Esophagus muscularis mucosa (tissue), 4 donors: ENCODE measurements around the gene QPCTL. TPM values are rescaled to one million over a fixed set of nuclear protein-coding genes. Genes with fewer than 3 reads are reported as not detected.
A peak's percentile ranks its signal among the peaks of the same experiment; 100 is the strongest.

Experiments used
- DNase-seq: peaks from one replicate; pipeline ENCODE4 v3.0.0-alpha.2; 2017; ENCODE audit errors: extremely low spot score
- H3K27ac ChIP-seq, 4 donors: fragments of 200-600 bp; sonication (generic); replicated peaks in 1 of 4; 1 replicate in 3 of 4; 2 replicates in 1 of 4; pipeline ENCODE4 v1.5.1; 2016 to 2019; ENCODE audit warnings: mild to moderate bottlenecking in 1 of 4
- H3K27me3 ChIP-seq, 4 donors: fragments of 200-600 bp; sonication (generic); one replicate each; pipeline versions ENCODE4 v1.5.1 to v1.6.0; 2016 to 2019
- H3K36me3 ChIP-seq, 4 donors: fragments of 200-600 bp; sonication (generic); one replicate each; pipeline ENCODE4 v1.5.1; 2016 to 2019
- H3K4me1 ChIP-seq, 4 donors: fragments of 200-600 bp; sonication (generic); one replicate each; pipeline ENCODE4 v1.5.1; 2016 to 2019
- H3K4me3 ChIP-seq, 4 donors: fragments of 200-600 bp; sonication (generic); 1 replicate in 2 of 4; 2 replicates in 2 of 4; pipeline ENCODE4 v1.5.1; 2016 to 2019; ENCODE audit warnings: mild to moderate bottlenecking in 4 of 4, moderate library complexity in 1 of 4
- H3K9me3 ChIP-seq, 4 donors: fragments of 200-600 bp; sonication (generic); 1 replicate in 3 of 4; 2 replicates in 1 of 4; pipeline ENCODE4 v1.5.1; 2016 to 2019
- CTCF ChIP-seq, 3 experiments: fragments of 200-600 bp in 2 of 3; fragments of 450-650 bp in 1 of 3; sonication (generic) in 2 of 3; IDR thresholded peaks; one replicate each; pipeline ENCODE4 v1.5.1; 2017 to 2019; ENCODE audit warnings: antibody characterized with exemption in 3 of 3, mild to moderate bottlenecking in 2 of 3, moderate library complexity in 1 of 3
- EP300 ChIP-seq: sonication (generic); formaldehyde crosslinking; IDR thresholded peaks from one replicate; pipeline ENCODE4 v1.6.1; 2017; ENCODE audit warnings: antibody characterized with exemption
- POLR2A ChIP-seq: fragments of 450-650 bp; IDR thresholded peaks from one replicate; pipeline ENCODE4 v1.6.1; 2017; ENCODE audit warnings: antibody characterized with exemption, moderate library complexity, mild to moderate bottlenecking, low read depth
- POLR2AphosphoS5 ChIP-seq, 2 donors: sonication (generic); formaldehyde crosslinking; IDR thresholded peaks; one replicate each; pipeline ENCODE4 v1.6.1; 2017; ENCODE audit warnings: antibody characterized with exemption in 2 of 2
- whole genome bisulfite sequencing: methylation state at CpG from one replicate; pipeline ENCODE4 v1.1.5; 2018; 5-methylcytosine and 5-hydroxymethylcytosine counted together
- intact Hi-C: fragments of 100-400 bp; cut with DNase I; formaldehyde crosslinking; loops from one replicate; pipeline ENCODE4 v1.15.1; 2023
- total RNA-seq, 4 donors: library from RNA; depleted of rRNA; stranded (reverse); fragments of >200 nt; gene quantifications; one replicate each; pipeline versions ENCODE4 v1.1.0 to v1.2.1, GENCODE V29; 2016

The QPCTL gene
- total RNA-seq, 4 donors from 2014 or later: 4.6 to 6.8 (median 6.0) TPM

GRCh38 chr19:45691516-45692186, 815 bp upstream of the QPCTL start, which contains the start of gene SNRPD2:
Gene SNRPD2 (minus strand): TSS chr19:45691953. CDS start chr19:45691888, 65 bp downstream.
- TF ChIP-seq EP300 (no peak), POLR2AphosphoS5 (IDR thresholded peaks at IDR 0.05) (peak; percentile 96 to 97), POLR2A (peak; percentile 58)
- Histone ChIP-seq H3K27ac (peak within 1 kb of the TSS; percentile 86 to 96 (median 92)), H3K27me3 (no peaks in the 10 kb centered on the region), H3K36me3 (peaks cover 16 to 39% (median 31%) of the 10 kb centered on the region in 4 donors), H3K4me3 (peak within 1 kb of the TSS; percentile 65 to 78 (median 73)), H3K9me3 (no peaks in the 10 kb centered on the region), H3K4me1 (peaks cover 7 to 26% (median 20%) of the 10 kb centered on the region in 4 donors)
- DNase-seq: peak; percentile 98
- intact Hi-C loops: loop anchor here (2.0 kb wide), 1 partner anchor 75 kb away; no protein-coding TSS in a partner anchor
- WGBS: 2% methylated on average over 25 of the region's 36 CpGs

GRCh38 chr19:45693106-45693788, 781 bp downstream of the QPCTL start:
- intact Hi-C loops: loop anchor here (2.0 kb wide), 1 partner anchor 74 kb away; no protein-coding TSS in a partner anchor

GRCh38 chr19:45701676-45702075, 9.2 kb downstream of the QPCTL start:
- H3K9me3 ChIP-seq: no peaks in the 10 kb centered on the region
- intact Hi-C loops: no loop called here
- H3K36me3 ChIP-seq: peaks cover 2 to 42% (median 16%) of the 10 kb centered on the region in 4 donors
- H3K4me3 ChIP-seq: no peak overlapping the region
- no peak for TF ChIP-seq POLR2A
- TF ChIP-seq CTCF (IDR thresholded peaks at IDR 0.05): no peak
- TF ChIP-seq EP300: no peak
- no peak for TF ChIP-seq POLR2AphosphoS5 (IDR thresholded peaks at IDR 0.05)
- H3K27me3 ChIP-seq: no peaks in the 10 kb centered on the region
- WGBS: 87% methylated on average over 7 of the region's 7 CpGs
- no peak for DNase-seq
- H3K4me1 ChIP-seq: no peaks in the 10 kb centered on the region
- no peak overlapping the region for H3K27ac ChIP-seq

More at GRCh38 chr19:45693106-45693788, 781 bp downstream of the QPCTL start:
- Histone ChIP-seq H3K27ac (peak overlapping the region; percentile 86 to 96 (median 92)), H3K4me3 (peak overlapping the region; percentile 65 to 78 (median 73)), H3K9me3 (no peaks in the 10 kb centered on the region), H3K27me3 (no peaks in the 10 kb centered on the region), H3K4me1 (peaks cover 7 to 26% (median 20%) of the 10 kb centered on the region in 4 donors), H3K36me3 (peaks cover under 1 to 29% (median 15%) of the 10 kb centered on the region in 4 donors)
- WGBS: under 1% methylated on average over 19 of the region's 22 CpGs
- DNase-seq: peak; percentile 96
- no peak for TF ChIP-seq EP300
- TF ChIP-seq POLR2A: no peak
- TF ChIP-seq CTCF (IDR thresholded peaks at IDR 0.05): peak; percentile 86 to 91 (median 89)
- TF ChIP-seq POLR2AphosphoS5 (IDR thresholded peaks at IDR 0.05): peak in 1 of 2 donors; percentile 46

- TF ChIP-seq CTCF (IDR thresholded peaks at IDR 0.05): no peak
- no peak for TF ChIP-seq EP300
- TF ChIP-seq POLR2AphosphoS5 (IDR thresholded peaks at IDR 0.05): no peak
- no peak for TF ChIP-seq POLR2A
- intact Hi-C loops: no loop called here
- peaks cover 0 to 6% (median under 1%) of the 10 kb centered on the region in 4 donors for H3K4me1 ChIP-seq
Measured at GRCh38 chr19:45705115-45705514, 12.6 kb downstream of the QPCTL start.

More at GRCh38 chr19:45705115-45705514, 12.6 kb downstream of the QPCTL start:
- DNase-seq: no peak
- H3K9me3 ChIP-seq: no peaks in the 10 kb centered on the region
- H3K27me3 ChIP-seq: no peaks in the 10 kb centered on the region
- no peak overlapping the region for H3K4me3 ChIP-seq
- WGBS: 90% methylated on average over 8 of the region's 9 CpGs
- no peak overlapping the region for H3K27ac ChIP-seq
- peaks cover 2 to 25% (median 16%) of the 10 kb centered on the region in 4 donors for H3K36me3 ChIP-seq
